ENCODE measurements around the gene BTBD9. TPM values are rescaled to one million over a fixed set of nuclear protein-coding genes. Genes with fewer than 3 reads are reported as not detected.

The BTBD9 gene
- total RNA-seq, 1 experiment from 2014 or later, result 4.7 TPM

GRCh38 chr6:38192487-38192886, 447.2 kb downstream of the BTBD9 start:
- Histone ChIP-seq H3K4me2 (ENCODE audit: low read depth, low read length, poor library complexity, severe bottlenecking) (no peak overlapping the region), H4K20me1 (ENCODE audit: insufficient read depth, low read depth, low read length) (no peaks in the 10 kb centered on the region), H3K4me3 (ENCODE audit: low read length) (no peak overlapping the region), H3K27ac (ENCODE audit: low read length) (no peak overlapping the region), H3K27me3 (ENCODE audit: low read length) (no peaks in the 10 kb centered on the region), H3K9me3 (ENCODE audit: low read length) (no peaks in the 10 kb centered on the region), H2AFZ (ENCODE audit: low read length) (no peak overlapping the region), H3K4me1 (ENCODE audit: low read length) (no peaks in the 10 kb centered on the region), H3K79me2 (ENCODE audit: low read length) (no peaks in the 10 kb centered on the region), H3K36me3 (ENCODE audit: insufficient read depth, low read length) (no peaks in the 10 kb centered on the region), H3K9me2 (replicated peaks; ENCODE audit: insufficient read depth, low read length) (no peaks in the 10 kb centered on the region), H3K9ac (ENCODE audit: low read length) (no peak overlapping the region)
- no peak for DNase-seq

DNA sequence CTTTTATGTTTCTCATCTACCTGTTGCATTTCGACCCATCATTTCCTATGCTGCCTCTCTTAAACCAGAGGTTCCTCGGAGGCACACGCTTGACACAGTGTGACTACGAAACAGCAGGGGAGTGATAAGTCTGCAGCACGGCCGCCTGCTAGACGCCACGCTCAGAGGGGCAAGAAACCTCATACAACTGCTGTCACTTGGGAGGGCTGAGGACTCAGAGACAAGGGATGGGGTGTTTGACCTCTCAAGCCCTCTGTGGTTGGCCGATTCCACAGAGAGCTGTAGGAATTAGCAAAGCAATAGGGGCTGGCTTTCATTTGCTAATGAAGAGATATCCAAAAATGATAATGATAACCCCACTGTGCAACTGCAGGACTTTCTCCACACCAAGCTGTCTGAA, 447.7 kb downstream of the BTBD9 start:
- no peak overlapping the region for H3K9ac ChIP-seq (ENCODE audit: low read length)
- DNase-seq, result no peak
- H3K27ac ChIP-seq (ENCODE audit: low read length), result no peak overlapping the region
- H3K9me3 ChIP-seq (ENCODE audit: low read length), result no peaks in the 10 kb centered on the region
- H3K9me2 ChIP-seq (replicated peaks; ENCODE audit: insufficient read depth, low read length), result no peaks in the 10 kb centered on the region
- H3K27me3 ChIP-seq (ENCODE audit: low read length), result no peaks in the 10 kb centered on the region
- H4K20me1 ChIP-seq (ENCODE audit: insufficient read depth, low read depth, low read length), result no peaks in the 10 kb centered on the region
- no peak overlapping the region for H3K4me2 ChIP-seq (ENCODE audit: low read depth, low read length, poor library complexity, severe bottlenecking)
- H3K4me1 ChIP-seq (ENCODE audit: low read length), result no peaks in the 10 kb centered on the region
- H3K79me2 ChIP-seq (ENCODE audit: low read length), result no peaks in the 10 kb centered on the region
- H3K4me3 ChIP-seq (ENCODE audit: low read length), result no peak overlapping the region
- no peak overlapping the region for H2AFZ ChIP-seq (ENCODE audit: low read length)
- no peaks in the 10 kb centered on the region for H3K36me3 ChIP-seq (ENCODE audit: insufficient read depth, low read length)

GRCh38 chr6:38191418-38191817, 448.3 kb downstream of the BTBD9 start:
- Histone ChIP-seq H3K4me2 (ENCODE audit: low read depth, low read length, poor library complexity, severe bottlenecking) (no peak overlapping the region), H3K79me2 (ENCODE audit: low read length) (no peaks in the 10 kb centered on the region), H3K9ac (ENCODE audit: low read length) (no peak overlapping the region), H2AFZ (ENCODE audit: low read length) (no peak overlapping the region), H3K4me1 (ENCODE audit: low read length) (no peaks in the 10 kb centered on the region), H3K27ac (ENCODE audit: low read length) (no peak overlapping the region), H4K20me1 (ENCODE audit: insufficient read depth, low read depth, low read length) (no peaks in the 10 kb centered on the region), H3K27me3 (ENCODE audit: low read length) (no peaks in the 10 kb centered on the region), H3K9me2 (replicated peaks; ENCODE audit: insufficient read depth, low read length) (no peaks in the 10 kb centered on the region), H3K36me3 (ENCODE audit: insufficient read depth, low read length) (no peaks in the 10 kb centered on the region), H3K9me3 (ENCODE audit: low read length) (no peaks in the 10 kb centered on the region), H3K4me3 (ENCODE audit: low read length) (no peak overlapping the region)
- DNase-seq, result no peak

- H4K20me1 ChIP-seq (ENCODE audit: insufficient read depth, low read depth, low read length), result peaks cover 4% of the 10 kb centered on the region; the same call in 1 of the 2 replicates
- no peak overlapping the region for H3K4me3 ChIP-seq (ENCODE audit: low read length)
- H3K9ac ChIP-seq (ENCODE audit: low read length), result no peak overlapping the region
- H3K9me2 ChIP-seq (replicated peaks; ENCODE audit: insufficient read depth, low read length), result no peaks in the 10 kb centered on the region
- no peaks in the 10 kb centered on the region for H3K4me1 ChIP-seq (ENCODE audit: low read length)
- no peaks in the 10 kb centered on the region for H3K36me3 ChIP-seq (ENCODE audit: insufficient read depth, low read length)
- H2AFZ ChIP-seq (ENCODE audit: low read length), result no peak overlapping the region
- no peak for DNase-seq
- no peaks in the 10 kb centered on the region for H3K9me3 ChIP-seq (ENCODE audit: low read length)
- H3K27me3 ChIP-seq (ENCODE audit: low read length), result no peaks in the 10 kb centered on the region
- no peaks in the 10 kb centered on the region for H3K79me2 ChIP-seq (ENCODE audit: low read length)
- H3K4me2 ChIP-seq (ENCODE audit: low read depth, low read length, poor library complexity, severe bottlenecking), result no peak overlapping the region
- H3K27ac ChIP-seq (ENCODE audit: low read length), result no peak overlapping the region
Observed at GRCh38 chr6:38188677-38189335, 450.9 kb downstream of the BTBD9 start.

- Histone ChIP-seq H2AFZ (ENCODE audit: low read length) (no peak overlapping the region), H3K9ac (ENCODE audit: low read length) (no peak overlapping the region), H3K9me3 (ENCODE audit: low read length) (no peaks in the 10 kb centered on the region), H3K27me3 (ENCODE audit: low read length) (no peaks in the 10 kb centered on the region), H3K79me2 (ENCODE audit: low read length) (no peaks in the 10 kb centered on the region), H3K4me2 (ENCODE audit: low read depth, low read length, poor library complexity, severe bottlenecking) (no peak overlapping the region), H3K36me3 (ENCODE audit: insufficient read depth, low read length) (no peaks in the 10 kb centered on the region), H3K4me1 (ENCODE audit: low read length) (no peaks in the 10 kb centered on the region), H3K9me2 (replicated peaks; ENCODE audit: insufficient read depth, low read length) (no peaks in the 10 kb centered on the region), H3K4me3 (ENCODE audit: low read length) (no peak overlapping the region), H3K27ac (ENCODE audit: low read length) (no peak overlapping the region), H4K20me1 (ENCODE audit: insufficient read depth, low read depth, low read length) (peaks cover 4% of the 10 kb centered on the region; the same call in 1 of the 2 replicates)
- no peak for DNase-seq
Observed at GRCh38 chr6:38187811-38188590, 451.7 kb downstream of the BTBD9 start.

DNA sequence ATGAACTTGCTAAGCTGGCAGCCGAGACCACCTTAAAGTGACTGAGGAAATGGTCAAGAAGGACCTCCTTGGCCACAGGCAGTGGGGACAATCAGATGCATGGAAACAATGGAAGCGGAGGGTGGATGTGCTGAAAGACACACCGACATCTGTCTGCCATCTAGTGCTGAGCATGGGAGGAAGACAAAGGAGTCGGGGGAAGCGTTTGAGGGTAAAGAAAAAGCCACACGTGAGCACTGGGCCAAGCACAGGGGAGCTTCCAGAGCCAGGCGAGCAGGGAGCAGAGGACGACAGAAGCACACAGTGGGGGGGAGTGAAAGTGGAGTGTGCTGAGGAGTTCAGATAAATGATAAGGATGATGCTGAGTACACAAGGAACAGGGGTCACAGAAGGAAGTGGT, 452.4 kb downstream of the BTBD9 start:
- no peak overlapping the region for H3K9ac ChIP-seq (ENCODE audit: low read length)
- H3K79me2 ChIP-seq (ENCODE audit: low read length), result no peaks in the 10 kb centered on the region
- no peak overlapping the region for H2AFZ ChIP-seq (ENCODE audit: low read length)
- H3K9me3 ChIP-seq (ENCODE audit: low read length), result no peaks in the 10 kb centered on the region
- H3K4me2 ChIP-seq (ENCODE audit: low read depth, low read length, poor library complexity, severe bottlenecking), result no peak overlapping the region
- peaks cover 4% of the 10 kb centered on the region; the same call in 1 of the 2 replicates for H4K20me1 ChIP-seq (ENCODE audit: insufficient read depth, low read depth, low read length)
- H3K4me3 ChIP-seq (ENCODE audit: low read length), result no peak overlapping the region
- no peaks in the 10 kb centered on the region for H3K27me3 ChIP-seq (ENCODE audit: low read length)
- no peaks in the 10 kb centered on the region for H3K36me3 ChIP-seq (ENCODE audit: insufficient read depth, low read length)
- no peak for DNase-seq
- no peaks in the 10 kb centered on the region for H3K4me1 ChIP-seq (ENCODE audit: low read length)
- no peaks in the 10 kb centered on the region for H3K9me2 ChIP-seq (replicated peaks; ENCODE audit: insufficient read depth, low read length)
- H3K27ac ChIP-seq (ENCODE audit: low read length), result no peak overlapping the region

DNA sequence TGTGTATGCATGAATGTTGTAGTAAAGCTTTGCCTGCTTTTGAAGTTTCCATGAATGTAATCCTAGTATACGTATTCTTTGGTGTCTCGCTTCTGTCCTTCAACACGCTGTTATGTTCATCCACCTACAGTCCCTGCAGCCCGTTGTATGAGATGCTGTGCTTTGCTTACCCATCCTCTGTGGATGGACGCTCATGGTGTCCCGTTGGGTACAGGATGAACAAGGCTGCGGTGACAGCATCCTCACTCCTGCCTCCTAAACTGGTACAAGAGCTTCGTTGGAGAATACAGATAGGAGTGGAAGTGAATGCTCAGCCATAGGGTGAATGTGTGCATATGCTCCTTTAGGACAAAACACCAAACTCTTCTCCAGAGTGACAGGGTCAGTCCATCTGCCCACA, 454.0 kb downstream of the BTBD9 start:
- no peak overlapping the region for H2AFZ ChIP-seq (ENCODE audit: low read length)
- H3K27me3 ChIP-seq (ENCODE audit: low read length), result no peaks in the 10 kb centered on the region
- no peak overlapping the region for H3K9ac ChIP-seq (ENCODE audit: low read length)
- H4K20me1 ChIP-seq (ENCODE audit: insufficient read depth, low read depth, low read length), result peaks cover 4% of the 10 kb centered on the region; the same call in 1 of the 2 replicates
- no peaks in the 10 kb centered on the region for H3K9me2 ChIP-seq (replicated peaks; ENCODE audit: insufficient read depth, low read length)
- H3K4me2 ChIP-seq (ENCODE audit: low read depth, low read length, poor library complexity, severe bottlenecking), result no peak overlapping the region
- H3K4me3 ChIP-seq (ENCODE audit: low read length), result no peak overlapping the region
- no peak for DNase-seq
- H3K4me1 ChIP-seq (ENCODE audit: low read length), result no peaks in the 10 kb centered on the region
- no peaks in the 10 kb centered on the region for H3K36me3 ChIP-seq (ENCODE audit: insufficient read depth, low read length)
- H3K79me2 ChIP-seq (ENCODE audit: low read length), result no peaks in the 10 kb centered on the region
- H3K27ac ChIP-seq (ENCODE audit: low read length), result no peak overlapping the region
- H3K9me3 ChIP-seq (ENCODE audit: low read length), result no peaks in the 10 kb centered on the region

DNA sequence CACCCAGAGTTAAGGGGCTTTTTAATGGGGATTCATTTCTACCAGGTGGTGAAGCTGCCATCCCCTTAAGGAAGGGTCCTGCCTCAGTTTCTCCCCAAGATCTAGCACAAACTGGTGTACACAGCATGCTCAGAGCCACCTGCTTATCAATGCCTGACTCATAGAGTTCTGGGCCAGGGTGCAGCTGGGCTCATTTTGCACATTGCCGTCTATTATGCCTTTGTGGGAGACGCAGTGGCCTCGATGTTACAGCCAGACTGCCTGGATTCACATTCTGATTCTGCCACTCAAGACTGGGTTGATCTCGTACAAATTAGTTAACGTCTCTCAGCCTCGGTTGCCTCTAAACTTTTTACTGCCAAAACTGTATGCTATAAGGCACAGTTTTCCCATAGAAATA, 454.5 kb downstream of the BTBD9 start:
- no peak for DNase-seq
- Histone ChIP-seq H4K20me1 (ENCODE audit: insufficient read depth, low read depth, low read length) (peaks cover 4% of the 10 kb centered on the region; the same call in 1 of the 2 replicates), H3K27me3 (ENCODE audit: low read length) (no peaks in the 10 kb centered on the region), H2AFZ (ENCODE audit: low read length) (no peak overlapping the region), H3K9me3 (ENCODE audit: low read length) (no peaks in the 10 kb centered on the region), H3K4me2 (ENCODE audit: low read depth, low read length, poor library complexity, severe bottlenecking) (no peak overlapping the region), H3K79me2 (ENCODE audit: low read length) (no peaks in the 10 kb centered on the region), H3K4me3 (ENCODE audit: low read length) (no peak overlapping the region), H3K9me2 (replicated peaks; ENCODE audit: insufficient read depth, low read length) (no peaks in the 10 kb centered on the region), H3K9ac (ENCODE audit: low read length) (no peak overlapping the region), H3K4me1 (ENCODE audit: low read length) (no peaks in the 10 kb centered on the region), H3K36me3 (ENCODE audit: insufficient read depth, low read length) (no peaks in the 10 kb centered on the region), H3K27ac (ENCODE audit: low read length) (no peak overlapping the region)

Measured in Karpas-422 (cell line).